Prostate gland (tissue), 2 donors: ENCODE data around the gene PGPEP1.

ENCODE experiments used
- CTCF ChIP-seq, 4 experiments: fragments of 200-600 bp in 2 of 4; fragments of 450-650 bp in 2 of 4; sonication (generic) in 2 of 4; IDR thresholded peaks; 1 replicate in 3 of 4; 2 replicates in 1 of 4; pipeline ENCODE4 v1.5.1; 2016 to 2019; ENCODE audit warnings: antibody characterized with exemption in 4 of 4, mild to moderate bottlenecking in 2 of 4, moderate library complexity in 2 of 4
- POLR2A ChIP-seq: fragments of 450-650 bp; IDR thresholded peaks from one replicate; pipeline ENCODE4 v1.6.1; 2016; ENCODE audit warnings: antibody characterized with exemption, mild to moderate bottlenecking
- POLR2AphosphoS5 ChIP-seq: sonication (generic); formaldehyde crosslinking; IDR thresholded peaks from one replicate; pipeline ENCODE4 v1.6.1; 2017; ENCODE audit warnings: antibody characterized with exemption

GRCh38 chr19:18340990-18341868 lies 831 bp downstream of the PGPEP1 start:
- TF ChIP-seq CTCF (IDR thresholded peaks at IDR 0.05) (peak in 1 of 4 experiments; percentile 13), POLR2AphosphoS5 (peak; percentile 57), POLR2A (peak; percentile 38)
